PC-3 (cell line): ENCODE results near the gene ENOSF1.

Experiments used
- EZH2 ChIP-seq: fragments of 300-600 bp; sonication (generic); IDR thresholded peaks from one replicate; pipeline ENCODE4 v1.6.1; 2017; ENCODE audit warnings: antibody characterized with exemption, mild to moderate bottlenecking, low read length; ENCODE audit not compliant: unreplicated experiment
- EZH2phosphoT487 ChIP-seq: fragments of 300-600 bp; sonication (generic); IDR thresholded peaks from 2 replicates; pipeline ENCODE4 v1.6.1; 2018; ENCODE audit warnings: mild to moderate bottlenecking, antibody characterized with exemption, low read length, borderline replicate concordance
- TF ChIP-seq, protein P1 (sequence below): fragments of 300-600 bp; sonication (generic); conservative IDR thresholded peaks from 2 replicates; pipeline ENCODE4 v1.5.1; 2017; ENCODE audit warnings: antibody characterized with exemption, low read depth, mild to moderate bottlenecking, low read length

DNA sequence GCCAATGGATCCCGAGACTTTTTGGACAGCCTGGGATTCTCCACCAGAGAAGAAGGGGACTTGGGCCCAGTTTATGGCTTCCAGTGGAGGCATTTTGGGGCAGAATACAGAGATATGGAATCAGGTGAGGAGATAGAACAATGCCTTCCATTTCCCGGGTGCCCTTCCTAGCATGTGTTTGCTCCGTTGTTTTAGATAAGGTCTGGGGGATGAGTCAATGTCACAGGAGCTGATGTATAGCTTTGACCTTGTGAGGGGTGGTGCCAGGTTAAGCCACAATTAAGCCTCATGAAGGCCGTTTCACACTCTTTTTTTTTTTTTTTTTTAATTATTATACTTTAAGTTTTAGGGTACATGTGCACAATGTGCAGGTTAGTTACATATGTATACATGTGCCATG, 50.2 kb downstream of the ENOSF1 start:
- TF ChIP-seq, protein P1, sequence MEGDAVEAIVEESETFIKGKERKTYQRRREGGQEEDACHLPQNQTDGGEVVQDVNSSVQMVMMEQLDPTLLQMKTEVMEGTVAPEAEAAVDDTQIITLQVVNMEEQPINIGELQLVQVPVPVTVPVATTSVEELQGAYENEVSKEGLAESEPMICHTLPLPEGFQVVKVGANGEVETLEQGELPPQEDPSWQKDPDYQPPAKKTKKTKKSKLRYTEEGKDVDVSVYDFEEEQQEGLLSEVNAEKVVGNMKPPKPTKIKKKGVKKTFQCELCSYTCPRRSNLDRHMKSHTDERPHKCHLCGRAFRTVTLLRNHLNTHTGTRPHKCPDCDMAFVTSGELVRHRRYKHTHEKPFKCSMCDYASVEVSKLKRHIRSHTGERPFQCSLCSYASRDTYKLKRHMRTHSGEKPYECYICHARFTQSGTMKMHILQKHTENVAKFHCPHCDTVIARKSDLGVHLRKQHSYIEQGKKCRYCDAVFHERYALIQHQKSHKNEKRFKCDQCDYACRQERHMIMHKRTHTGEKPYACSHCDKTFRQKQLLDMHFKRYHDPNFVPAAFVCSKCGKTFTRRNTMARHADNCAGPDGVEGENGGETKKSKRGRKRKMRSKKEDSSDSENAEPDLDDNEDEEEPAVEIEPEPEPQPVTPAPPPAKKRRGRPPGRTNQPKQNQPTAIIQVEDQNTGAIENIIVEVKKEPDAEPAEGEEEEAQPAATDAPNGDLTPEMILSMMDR = no peak
- TF ChIP-seq EZH2 = no peak
- no peak for TF ChIP-seq EZH2phosphoT487
